ENCODE data around the gene RNF207.

The RNF207 gene

DNA sequence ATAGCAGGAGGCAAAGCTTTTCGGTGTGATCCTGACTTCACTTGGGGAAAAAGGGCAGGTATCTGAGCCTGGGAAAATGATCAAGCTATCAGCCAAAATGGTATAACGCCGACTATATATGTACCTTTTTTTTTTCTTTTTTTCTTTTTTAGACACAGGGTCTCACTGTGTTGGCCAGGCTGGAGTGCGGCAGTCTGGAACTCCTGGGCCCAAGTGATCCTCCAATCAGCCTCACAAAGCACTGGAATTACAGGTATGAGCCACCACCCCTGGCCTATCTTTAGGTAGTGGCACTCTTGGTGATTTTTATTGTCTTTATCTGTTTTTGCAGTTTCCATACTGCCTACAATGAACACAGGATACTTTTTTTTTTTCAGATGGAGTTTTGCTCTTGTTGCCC, 31.2 kb downstream of the RNF207 start:
- no peak for DNase-seq

DNA sequence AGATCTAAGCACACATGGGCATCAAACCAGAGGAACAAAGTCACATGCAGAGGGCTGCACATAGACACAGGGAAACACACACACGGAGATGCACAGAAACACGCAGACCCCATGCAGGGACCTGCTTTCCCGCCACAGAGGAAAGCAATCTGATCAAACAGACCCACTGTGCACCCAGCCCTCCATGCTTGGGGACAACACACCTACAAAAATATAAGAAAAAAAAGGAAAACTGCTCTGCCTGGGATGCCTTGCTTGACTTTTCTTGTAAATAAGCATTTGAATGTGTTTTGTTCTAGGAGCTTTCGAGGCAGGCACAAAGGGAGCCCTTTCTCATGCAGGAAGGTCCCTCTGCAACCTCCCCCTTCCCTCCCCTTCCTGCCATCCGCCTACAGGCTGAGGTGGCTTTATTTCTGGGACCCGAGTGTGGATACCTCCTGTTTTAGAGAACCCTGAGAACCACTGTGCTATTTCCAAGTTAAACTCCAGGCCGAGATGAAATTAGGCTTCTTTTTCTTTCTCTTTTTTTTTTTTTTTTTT, 33.4 kb downstream of the RNF207 start:
- no peak for DNase-seq

DNA sequence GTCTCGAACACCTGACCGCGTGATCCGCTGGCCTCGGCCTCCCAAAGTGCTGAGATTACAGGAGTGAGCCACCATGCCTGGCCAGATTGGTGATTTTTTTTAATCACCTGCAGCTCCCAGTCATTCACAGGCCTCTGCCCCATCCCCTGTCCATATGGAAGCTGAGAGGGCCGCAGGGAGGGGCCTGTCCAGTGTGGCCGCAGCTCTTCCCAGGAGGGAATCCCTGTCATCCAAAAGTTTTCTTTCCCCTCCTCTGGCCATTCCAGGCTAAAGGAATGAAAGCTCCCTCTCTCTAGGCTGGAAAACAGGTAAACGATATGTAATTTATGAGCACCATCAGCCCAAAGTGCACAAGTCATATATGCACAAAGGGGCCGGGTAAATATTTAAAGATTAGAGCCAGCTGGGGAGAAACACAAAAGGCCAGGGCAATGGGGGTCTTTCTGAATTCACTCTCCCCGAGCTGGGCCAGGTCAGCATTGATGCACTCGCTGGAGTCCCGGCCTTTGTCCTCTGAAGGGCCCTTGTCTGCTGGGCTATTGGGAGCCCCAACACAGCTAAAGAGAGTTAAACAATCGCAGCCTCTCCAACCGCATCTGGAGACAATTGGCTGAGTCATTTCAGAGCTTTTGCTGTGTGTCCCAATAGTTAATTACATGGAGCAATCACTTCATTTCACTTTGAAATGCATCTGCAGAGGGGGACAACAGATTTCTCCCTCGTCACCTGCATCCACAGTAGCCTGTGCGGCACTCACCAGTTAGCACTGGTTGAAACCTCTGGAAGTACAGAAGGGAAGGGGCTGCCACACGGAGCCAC, 34.2 kb downstream of the RNF207 start:
- no peak for DNase-seq

DNA sequence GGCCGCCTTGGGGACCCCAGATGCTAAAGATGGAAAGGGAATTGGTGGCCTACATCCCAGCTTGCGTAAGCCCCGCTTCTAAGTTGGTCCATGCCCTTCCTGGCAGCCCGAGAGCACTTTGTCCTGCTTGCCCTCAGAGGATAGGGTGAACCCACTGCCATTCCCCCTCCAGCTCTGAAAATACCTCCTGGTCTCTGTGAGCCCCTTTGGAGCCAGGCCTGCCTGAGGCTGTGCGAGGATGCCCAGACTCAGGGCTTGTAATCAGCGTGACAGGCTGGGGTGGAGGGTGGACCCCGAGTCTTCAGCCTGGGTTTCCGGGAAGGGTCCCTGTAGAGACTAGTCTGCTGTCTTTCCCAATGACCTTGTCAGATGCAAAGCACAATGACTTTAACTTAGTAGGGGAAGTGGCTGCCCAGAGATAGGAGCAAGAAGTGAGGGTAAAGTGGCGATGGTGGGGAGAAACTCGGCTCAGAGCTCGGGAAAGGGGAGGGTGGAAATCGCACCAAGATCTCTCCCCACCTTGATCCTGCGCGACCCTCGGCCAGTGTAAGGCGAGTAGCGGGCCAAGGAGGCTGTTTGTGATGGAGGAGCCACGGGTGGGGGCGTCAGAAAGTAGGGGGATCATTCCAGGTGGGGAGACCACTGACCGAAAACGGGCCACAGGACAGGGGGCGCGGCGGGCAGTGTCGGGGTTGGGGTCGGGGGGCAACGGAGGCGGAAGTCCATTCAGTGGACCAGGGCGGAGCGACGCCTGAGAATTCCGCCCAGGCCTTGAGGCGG, 35.4 kb downstream of the RNF207 start:
- no peak for DNase-seq

DNA sequence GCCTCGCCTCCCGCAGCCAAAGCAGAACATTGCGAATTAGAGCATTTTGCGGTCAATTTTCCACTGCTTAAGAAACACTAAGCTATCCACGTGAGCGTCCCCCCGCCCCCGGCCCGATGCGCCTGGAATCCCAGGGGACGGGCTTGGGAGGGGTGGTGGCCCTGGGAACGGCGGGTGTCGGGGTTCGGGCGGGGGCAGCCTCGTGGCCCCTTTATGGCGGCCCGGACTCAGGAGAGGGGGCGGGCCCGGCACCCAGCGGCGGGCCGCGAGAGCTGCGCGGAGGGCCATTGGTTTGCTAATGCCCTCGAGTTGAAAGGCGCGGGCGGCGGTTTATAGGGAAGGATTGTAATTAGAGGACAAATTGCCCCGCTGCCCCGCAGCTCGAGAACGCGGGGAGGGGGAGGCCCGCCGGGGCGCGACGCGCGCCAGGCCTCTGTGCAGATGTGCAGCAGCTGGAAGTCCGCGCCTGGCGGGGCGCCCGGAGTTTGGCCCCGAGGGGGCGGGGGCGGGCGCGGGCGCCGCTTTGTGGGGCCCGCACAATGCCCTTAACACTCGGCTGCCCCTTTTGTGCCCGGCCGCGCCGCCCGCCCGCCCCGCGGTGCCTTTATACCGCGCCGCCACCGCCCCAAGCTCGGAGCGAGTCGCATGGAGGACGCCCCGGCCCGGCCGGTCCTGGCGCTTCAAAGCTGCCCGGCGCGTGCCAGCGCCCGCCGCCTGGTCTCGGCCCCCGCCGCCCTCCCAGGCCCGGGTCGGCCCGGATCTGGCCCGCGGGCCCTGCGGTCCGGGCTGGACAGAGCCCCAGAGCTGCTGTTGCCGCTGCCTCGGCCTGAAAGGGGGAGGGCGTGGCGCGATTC, 36.2 kb downstream of the RNF207 start:
- no peak for DNase-seq

DNA sequence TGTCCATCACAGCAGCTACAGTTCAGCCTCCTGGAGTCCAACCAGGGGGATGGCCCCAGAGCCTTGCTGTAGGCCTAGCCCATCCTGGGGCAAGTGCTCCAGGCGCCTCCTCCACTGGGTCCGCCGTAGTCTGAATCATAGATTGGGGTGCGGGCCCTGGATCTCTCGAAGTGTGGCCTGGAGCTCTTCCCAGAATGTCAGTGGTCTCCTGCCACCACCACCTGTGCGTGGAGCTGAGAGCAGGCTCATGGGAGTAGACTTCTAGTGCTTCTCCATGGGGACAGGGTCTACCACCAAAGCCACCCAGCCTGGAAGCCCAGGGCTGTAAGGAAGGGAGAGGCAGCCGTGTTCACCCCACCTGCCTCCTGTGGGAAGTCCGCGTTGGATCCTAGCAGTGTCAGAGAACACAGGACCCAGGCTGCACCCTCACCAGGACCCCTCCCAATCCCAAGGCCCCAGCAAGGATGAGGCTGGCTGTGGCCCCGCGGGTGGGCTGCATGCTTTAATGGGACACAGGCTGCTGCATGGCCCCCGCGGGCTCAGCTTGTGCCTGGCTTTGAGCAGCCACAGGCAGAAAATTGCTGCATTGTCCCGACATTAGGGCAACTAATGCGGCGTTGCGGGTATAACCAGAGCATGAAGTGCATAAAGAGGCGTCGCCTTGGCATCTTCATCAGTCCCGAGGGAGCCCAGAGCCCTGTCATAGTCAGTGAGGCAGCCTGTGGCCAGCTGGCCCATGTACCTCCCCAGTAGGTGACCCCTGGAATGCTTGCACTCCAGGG, 37.3 kb downstream of the RNF207 start:
- DNase-seq, result no peak

DNA sequence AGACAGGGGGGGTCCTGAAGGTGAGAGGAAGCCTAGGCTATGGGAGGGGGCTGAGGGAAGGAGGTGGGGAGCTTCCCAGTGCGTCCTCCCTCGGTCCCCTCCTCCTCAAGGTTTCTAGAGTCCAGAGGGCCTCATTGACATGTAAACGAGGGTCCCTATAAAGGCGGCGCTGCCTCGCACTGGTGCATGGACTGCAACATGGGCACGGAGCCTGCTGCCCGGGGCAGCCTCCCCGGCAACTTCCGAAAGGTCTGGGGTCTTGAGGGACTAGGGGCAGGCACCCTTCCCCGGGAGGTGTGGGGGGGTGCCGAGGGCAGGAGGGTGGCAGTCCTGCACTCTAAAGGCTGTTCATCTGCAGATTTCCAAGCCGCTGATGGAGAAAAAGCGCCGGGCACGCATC, 38.1 kb downstream of the RNF207 start, which contains the start of gene HES3:
Gene HES3, plus strand, starts transcription at position 187 of the 400 bp plus-strand sequence. Its CDS starts 187 bp downstream, at position 374.
- no peak for DNase-seq

DNA sequence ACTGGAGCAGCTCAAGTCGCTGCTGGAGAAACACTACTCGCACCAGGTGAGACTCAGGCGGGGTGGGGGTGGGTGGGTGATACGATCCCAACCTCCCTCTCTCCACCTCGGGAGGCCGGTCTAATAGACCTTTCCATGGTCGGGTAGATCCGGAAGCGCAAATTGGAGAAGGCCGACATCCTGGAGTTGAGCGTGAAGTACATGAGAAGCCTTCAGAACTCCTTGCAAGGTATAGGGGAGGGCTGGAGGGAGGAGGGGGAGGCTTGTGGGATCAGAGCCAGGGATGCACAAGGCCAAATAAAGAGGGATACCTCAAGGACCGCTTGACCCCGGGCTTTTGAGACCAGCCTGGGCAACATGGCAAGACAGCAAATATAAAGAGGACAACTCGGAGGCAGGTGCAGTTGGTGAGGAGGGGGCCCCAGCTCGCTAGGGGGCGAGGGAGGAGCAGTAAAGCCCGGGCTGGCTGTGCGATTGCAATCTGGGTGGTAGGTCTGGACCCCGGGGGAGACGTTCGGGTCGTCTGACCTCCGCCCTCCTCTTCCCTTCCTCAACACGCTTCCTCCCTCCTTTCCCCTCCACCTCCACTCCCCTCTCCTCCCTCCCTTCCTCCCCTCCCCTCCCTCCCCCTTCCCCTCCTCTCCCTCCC, 38.6 kb downstream of the RNF207 start:
- no peak for DNase-seq

DNA sequence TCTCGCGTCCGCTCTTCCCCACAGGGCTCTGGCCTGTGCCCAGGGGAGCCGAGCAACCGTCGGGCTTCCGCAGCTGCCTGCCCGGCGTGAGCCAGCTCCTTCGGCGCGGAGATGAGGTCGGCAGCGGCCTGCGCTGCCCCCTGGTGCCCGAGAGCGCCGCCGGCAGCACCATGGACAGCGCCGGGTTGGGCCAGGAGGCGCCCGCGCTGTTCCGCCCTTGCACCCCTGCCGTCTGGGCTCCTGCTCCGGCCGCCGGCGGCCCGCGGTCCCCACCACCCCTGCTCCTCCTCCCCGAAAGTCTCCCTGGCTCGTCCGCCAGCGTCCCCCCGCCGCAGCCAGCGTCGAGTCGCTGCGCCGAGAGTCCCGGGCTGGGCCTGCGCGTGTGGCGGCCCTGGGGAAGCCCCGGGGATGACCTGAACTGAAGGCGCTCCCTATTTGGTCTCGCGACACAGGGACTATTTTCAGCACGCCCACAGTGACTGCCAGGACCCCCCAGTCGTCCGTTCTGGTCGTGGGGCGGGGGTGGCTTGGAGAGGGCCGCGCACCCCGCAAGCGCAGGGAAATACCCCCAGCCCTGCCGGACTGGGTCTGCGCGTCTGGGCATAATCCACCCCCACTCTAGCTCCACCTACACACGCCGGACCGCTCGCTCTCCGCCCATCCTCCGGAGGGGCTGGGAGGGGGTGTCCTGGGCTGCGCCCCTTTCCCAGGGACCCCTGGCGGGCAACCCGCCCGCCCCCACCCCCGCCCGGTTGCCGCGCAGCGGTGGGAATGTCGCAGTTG, 39.4 kb downstream of the RNF207 start:
- peak; percentile 85 for DNase-seq

DNA sequence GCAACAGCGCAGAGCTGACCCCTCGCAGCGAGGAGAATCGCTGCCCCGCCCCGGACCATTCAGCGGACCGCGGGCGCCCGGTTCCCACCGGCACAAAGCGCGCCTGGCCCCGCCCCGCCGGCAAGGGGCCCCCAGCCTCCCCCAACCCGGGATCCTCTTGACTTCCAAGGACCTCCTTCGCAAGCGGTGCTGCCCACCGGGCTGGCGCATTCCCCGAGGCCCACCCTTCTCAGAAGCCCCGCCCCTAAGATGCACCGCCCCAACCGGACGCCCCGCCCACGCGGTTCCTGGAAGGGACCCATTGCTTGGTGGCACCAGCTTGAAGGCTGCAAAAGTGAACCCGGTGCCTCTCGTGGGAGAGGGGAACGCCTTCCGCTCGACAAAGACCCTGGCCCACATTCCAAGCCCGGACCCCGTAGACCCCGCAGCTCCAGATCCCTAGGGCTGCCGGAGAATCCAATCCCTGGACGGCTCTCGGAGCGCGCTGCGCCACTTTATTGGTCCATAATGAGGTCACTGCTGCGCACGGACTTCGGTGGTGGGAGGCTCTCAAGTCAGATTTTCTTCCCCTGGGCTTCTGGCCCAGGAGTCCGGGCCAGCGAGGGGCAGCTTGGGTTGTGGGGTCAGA, 40.1 kb downstream of the RNF207 start:
- DNase-seq, result no peak

DNA sequence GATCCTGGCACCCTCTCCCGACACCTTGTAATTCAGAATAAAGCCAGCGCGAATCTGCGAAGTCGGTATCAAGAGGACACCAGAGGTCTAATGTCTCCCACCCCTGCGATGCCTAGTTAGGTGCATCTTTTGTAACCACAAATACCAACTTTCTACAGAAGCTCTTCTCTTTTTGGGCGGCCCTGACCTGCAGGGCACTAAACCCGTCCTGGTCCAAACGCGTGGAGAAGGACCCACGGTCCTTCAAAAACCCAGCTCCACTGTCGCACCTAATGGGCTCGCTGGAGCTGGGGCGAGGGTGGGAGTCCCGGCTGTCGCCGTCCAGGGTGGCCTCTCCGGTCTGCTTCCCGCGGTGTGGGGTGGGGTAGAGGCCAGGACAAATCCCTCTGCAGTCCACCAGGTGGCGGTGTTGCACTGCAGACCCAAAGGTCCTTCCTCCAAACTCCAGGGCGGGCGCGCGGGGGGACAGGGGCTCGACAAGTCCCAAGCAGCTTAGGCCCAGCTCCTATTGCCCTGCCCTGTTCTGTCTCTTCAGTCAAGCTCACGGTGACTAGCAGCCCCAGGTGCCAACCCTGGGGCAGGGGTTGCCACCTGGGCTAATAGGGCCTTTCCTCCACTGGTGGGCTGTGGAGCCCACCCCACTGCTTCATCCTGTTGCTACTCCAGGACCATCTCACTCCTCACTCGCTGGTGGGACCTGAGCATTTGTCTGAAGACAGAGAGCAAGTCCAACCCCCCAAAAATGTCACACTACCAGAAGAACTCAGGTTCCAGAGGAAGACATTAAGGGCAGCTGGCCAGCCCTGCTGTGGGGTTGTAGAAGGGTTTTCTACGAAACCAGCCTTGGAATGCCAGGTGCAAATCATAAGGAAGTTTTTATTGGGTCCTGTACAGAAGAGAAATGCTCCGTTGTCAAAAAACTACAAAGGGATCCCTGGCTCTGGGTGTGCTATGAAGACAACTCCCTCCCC, 40.9 kb downstream of the RNF207 start:
- DNase-seq, result no peak

DNA sequence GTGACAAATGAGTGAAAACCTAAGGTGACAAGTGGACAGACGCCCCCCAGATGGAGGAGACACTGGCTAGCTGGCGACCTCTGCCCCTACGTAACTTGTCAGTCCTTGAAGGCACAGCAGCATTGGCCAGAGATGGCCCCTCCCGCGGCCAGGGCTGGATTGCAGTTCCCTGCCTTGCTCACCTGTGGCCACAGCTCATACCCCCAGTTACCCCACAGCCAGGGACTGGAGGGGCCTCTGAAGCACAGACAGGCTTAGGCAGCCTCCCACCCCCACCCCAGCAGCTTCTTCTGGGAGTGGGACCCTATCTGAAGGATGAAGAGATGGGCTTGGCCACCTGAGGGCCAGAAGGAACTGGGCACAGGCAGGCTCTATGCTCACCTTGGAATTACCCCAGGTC, 41.7 kb downstream of the RNF207 start:
- no peak for DNase-seq

DNA sequence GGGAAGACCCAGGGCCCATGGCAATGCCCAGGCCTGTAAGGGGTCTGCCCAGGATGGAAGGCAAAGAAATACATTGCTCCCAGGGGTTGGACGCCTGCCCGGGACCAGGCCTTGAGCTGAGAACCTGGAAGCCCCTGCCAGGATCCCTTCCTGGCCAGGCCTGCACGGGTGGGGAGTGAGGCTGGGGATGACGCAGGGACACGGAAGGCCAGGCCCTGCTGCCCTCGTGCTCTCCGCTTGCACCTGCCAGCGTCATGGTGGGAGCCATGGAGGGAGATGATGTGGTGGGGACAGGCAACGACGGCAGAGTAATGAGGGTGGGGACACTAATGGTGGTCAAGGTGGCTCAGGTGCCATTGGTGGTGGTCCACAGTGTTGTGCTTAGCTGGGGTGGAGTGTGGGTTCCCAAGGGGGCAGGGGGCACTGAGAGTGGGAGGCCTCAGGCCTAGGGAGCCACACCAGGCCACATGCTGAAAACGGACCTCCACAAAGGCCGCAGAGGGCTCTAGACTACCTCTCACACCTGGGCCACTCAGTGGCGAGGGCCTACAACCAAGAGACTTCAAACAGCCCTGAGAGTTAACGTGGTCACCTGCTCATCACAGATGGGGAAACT, 42.4 kb downstream of the RNF207 start:
- no peak for DNase-seq

DNA sequence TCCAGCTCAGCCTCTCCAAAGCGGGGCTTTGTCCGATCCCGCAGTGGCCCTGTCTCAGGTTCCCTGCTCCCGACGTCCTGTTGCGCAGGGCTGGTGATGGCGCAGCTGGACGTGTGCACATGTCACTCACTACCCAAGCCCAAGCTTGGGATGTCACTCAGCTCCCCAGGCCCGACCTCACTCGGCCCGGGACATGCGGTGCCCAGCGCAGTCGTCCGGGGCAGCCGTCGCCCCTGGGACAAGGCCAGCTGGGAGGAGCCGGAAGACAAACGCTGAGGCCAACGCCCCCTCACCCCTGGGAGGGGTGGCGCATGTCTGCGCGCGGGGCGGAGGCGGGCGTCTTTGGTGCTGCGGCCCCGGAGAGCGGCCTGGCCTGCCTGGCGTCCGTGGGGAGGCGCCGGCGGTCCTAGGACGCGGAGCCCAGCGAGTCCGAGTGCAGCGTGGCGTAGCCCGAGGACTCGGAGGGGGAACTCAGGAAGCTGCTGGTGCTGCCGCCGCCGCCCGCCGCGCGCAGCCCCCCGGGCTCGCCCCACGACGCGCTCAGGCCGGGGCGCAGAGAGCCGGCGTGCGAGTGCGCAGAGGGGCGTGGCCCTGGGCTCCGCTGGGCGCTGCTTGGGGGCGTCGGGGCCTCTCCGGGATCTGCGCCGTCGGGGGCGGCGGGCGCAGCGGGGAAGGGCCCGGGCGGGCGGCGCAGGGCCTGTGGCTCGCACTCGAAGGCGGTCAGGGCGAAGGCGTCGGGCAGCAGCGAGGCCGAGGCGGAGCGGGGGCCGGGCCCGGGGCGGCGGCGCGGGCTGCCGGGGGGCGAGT, 43.2 kb downstream of the RNF207 start:
- DNase-seq, result no peak

DNA sequence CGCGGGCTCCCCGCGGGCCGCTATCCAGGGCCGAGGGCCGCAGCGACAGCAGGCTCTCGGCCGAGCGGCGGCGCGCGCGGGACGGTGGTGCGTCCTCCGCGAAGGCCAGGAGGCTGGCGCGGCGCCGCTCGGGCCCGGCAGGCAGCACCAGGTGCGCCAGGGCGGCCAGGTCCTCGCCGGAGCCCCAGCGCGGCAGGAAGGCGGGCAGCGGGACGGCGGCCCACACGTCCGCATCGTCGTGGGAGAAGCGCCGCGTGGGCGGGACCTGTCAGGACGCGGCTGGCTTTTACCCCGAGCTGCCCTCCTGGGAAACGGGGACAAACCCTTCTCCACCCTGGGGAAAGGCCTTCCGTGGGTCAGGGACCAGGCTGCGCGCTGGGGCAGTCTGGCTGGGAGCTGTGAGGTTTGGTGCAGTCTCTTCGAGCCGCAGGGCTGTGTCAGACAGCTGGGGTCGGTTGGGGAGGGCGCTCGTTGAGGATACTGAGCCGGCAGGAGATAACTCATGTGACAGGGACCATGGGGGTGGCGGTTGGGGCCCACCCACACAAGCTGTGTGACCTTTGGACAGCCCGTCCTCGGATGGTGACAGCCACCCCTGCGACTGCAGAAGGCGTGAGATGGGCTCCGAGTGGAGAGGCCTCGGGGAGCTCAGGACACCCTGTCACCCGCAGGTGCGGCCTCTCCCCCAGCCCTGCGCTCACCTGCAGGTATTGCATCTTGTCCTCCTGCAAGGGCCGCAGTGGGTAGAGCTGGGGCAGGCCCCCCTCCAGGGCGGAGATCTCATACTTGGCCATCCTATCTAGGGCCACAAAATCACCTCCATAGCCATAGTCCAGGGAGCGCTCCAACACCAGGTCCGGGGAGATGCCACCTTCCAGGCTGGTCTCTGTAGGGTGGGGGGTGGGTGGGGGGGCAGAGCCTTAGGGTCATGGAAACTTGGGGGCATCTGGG, 44.1 kb downstream of the RNF207 start:
- DNase-seq, result no peak

DNA sequence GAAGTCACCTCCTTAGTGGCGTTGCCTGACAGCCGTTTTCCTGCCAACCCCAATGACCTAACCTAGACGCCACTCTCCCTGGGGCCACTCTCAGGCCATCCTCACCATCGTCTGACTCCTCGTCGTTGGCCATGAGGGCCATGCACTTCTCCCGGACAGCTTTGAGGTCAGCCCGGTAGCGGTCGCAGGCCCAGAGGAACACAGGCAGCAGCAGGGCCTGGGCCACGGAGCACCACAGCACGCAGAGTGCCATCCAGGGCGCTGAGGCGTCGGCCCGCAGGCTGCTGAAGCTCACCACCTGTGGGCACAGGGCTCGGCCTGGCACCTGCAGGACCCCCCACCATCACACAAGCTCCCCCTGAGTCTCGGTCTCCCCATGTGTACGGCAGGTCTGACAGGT, 45.3 kb downstream of the RNF207 start:
- DNase-seq, result no peak
